Breast epithelium (tissue), 3 donors: ENCODE data around the gene FUT3.

Experiments used
- CTCF ChIP-seq, 3 donors: fragments of 450-650 bp; IDR thresholded peaks; one replicate each; pipeline ENCODE4 v1.5.1; 2016 to 2017; ENCODE audit warnings: antibody characterized with exemption in 3 of 3, mild to moderate bottlenecking in 3 of 3, moderate library complexity in 3 of 3
- POLR2A ChIP-seq: fragments of 450-650 bp; IDR thresholded peaks from one replicate; pipeline ENCODE4 v1.6.1; 2016; ENCODE audit warnings: antibody characterized with exemption, mild to moderate bottlenecking, moderate library complexity

GRCh38 chr19:5877427-5877826, 26.2 kb upstream of the FUT3 start:
- no peak for TF ChIP-seq POLR2A
- no peak for TF ChIP-seq CTCF (IDR thresholded peaks at IDR 0.05)
